HG03025 (cell line): ENCODE measurements around the gene STK16.
"Not testable (repeated sequence)": the region's sequence is repeated elsewhere in the genome, so short reads cannot be mapped to it uniquely, and the experiment has no call there.

ENCODE experiments used
- ATAC-seq: cut with Tn5 transposase; IDR thresholded peaks from one replicate; pipeline ENCODE4 v1.9.1; 2021; ENCODE audit warnings: mild to moderate bottlenecking, moderate library complexity; ENCODE audit not compliant: unreplicated experiment, low FRiP score

The STK16 gene

GRCh38 chr2:219245148-219245898, at the start of gene STK16, which contains the start of gene GLB1L:
Gene STK16, plus strand, starts transcription at chr2:219245479. Its CDS starts 521 bp downstream, at chr2:219246000.
Gene GLB1L, minus strand, starts transcription at chr2:219245444. Its CDS starts 1,871 bp downstream, at chr2:219243573.
- peak; percentile 74 for ATAC-seq

- ATAC-seq = no peak
These were observed 47.9 kb upstream of the STK16 start for GRCh38 chr2:219197388-219197787.

GRCh38 chr2:219198974-219199373, 46.3 kb upstream of the STK16 start:
- no peak for ATAC-seq

- ATAC-seq = no peak
These were observed 45.6 kb upstream of the STK16 start for GRCh38 chr2:219199470-219200211.

- ATAC-seq = not testable (repeated sequence)
These were observed 44.6 kb upstream of the STK16 start for GRCh38 chr2:219200502-219201326.

GRCh38 chr2:219201331-219201730, 43.9 kb upstream of the STK16 start:
- not testable (repeated sequence) for ATAC-seq

GRCh38 chr2:219204425-219205164, 40.7 kb upstream of the STK16 start:
- ATAC-seq = no peak

- ATAC-seq = no peak
These were observed 40.1 kb upstream of the STK16 start for GRCh38 chr2:219205165-219205538.

- ATAC-seq = no peak
These were observed 39.3 kb upstream of the STK16 start for GRCh38 chr2:219205981-219206327.

GRCh38 chr2:219206328-219207133, 38.7 kb upstream of the STK16 start, which contains the start of gene ZFAND2B:
Gene ZFAND2B, plus strand, starts transcription at chr2:219206782. Its CDS starts 206 bp downstream, at chr2:219206988.
- ATAC-seq = peak; percentile 94

GRCh38 chr2:219207134-219207883, 38.0 kb upstream of the STK16 start:
- no peak for ATAC-seq

- no peak for ATAC-seq
These were observed 37.2 kb upstream of the STK16 start for GRCh38 chr2:219207884-219208740.

GRCh38 chr2:219209236-219210195, 35.8 kb upstream of the STK16 start:
- ATAC-seq = no peak

GRCh38 chr2:219210196-219210885, 34.9 kb upstream of the STK16 start:
- ATAC-seq = no peak

GRCh38 chr2:219210886-219211362, 34.4 kb upstream of the STK16 start:
- no peak for ATAC-seq

- ATAC-seq = no peak
These were observed 32.3 kb upstream of the STK16 start for GRCh38 chr2:219213026-219213415.
